Large intestine (tissue), 3 donors: ENCODE measurements around the gene UBQLN3. TPM values are rescaled to one million over a fixed set of nuclear protein-coding genes. Genes with fewer than 3 reads are reported as not detected.
A peak's percentile ranks its signal among the peaks of the same experiment; 100 is the strongest.

ENCODE experiments used
- DNase-seq, 2 donors: peaks; one replicate each; pipeline versions ENCODE4 v3.0.0 to v3.0.0-alpha.2; 2013
- H3K27ac ChIP-seq: one replicate; pipeline ENCODE4 v1.5.1; 2013; ENCODE audit warnings: low read length
- H3K27me3 ChIP-seq: 2 replicates; pipeline ENCODE4 v1.6.1; 2013; ENCODE audit warnings: low read length; ENCODE audit not compliant: control insufficient read depth, insufficient read depth
- H3K36me3 ChIP-seq: 2 replicates; pipeline ENCODE4 v1.6.1; 2013; ENCODE audit warnings: low read length; ENCODE audit not compliant: control insufficient read depth, insufficient read depth
- H3K4me1 ChIP-seq: one replicate; pipeline ENCODE4 v1.6.1; 2013; ENCODE audit warnings: low read length; ENCODE audit not compliant: control insufficient read depth, insufficient read depth
- H3K4me3 ChIP-seq: one replicate; pipeline ENCODE4 v1.5.1; 2013; ENCODE audit warnings: low read length
- H3K9me3 ChIP-seq: one replicate; pipeline ENCODE4 v1.6.1; 2013; ENCODE audit warnings: mild to moderate bottlenecking, low read depth, low read length, moderate library complexity; ENCODE audit not compliant: control insufficient read depth
- WGBS: methylation state at CpG from one replicate; pipeline ENCODE4 v1.1.5; 2013; ENCODE audit warnings: low lambda C conversion rate; ENCODE audit not compliant: insufficient coverage; 5-methylcytosine and 5-hydroxymethylcytosine counted together
- polyA plus RNA-seq: library from polyadenylated mRNA; unstranded; fragments of 120-200 nt; gene quantifications from one replicate; pipeline ENCODE4 v1.2.1, GENCODE V29; 2013

UBQLN3 gene
- polyA plus RNA-seq, 1 donor: not detected

GRCh38 chr11:5476186-5476819 lies 33.5 kb downstream of the UBQLN3 start:
- Histone ChIP-seq H3K27me3 (no peaks in the 10 kb centered on the region), H3K27ac (no peak overlapping the region), H3K9me3 (no peaks in the 10 kb centered on the region), H3K4me3 (no peak overlapping the region), H3K36me3 (no peaks in the 10 kb centered on the region), H3K4me1 (no peaks in the 10 kb centered on the region)
- peak; percentile 11 to 14 for DNase-seq
- no CpG with 5 or more reads among the region's 2 CpGs for whole genome bisulfite sequencing

- Histone ChIP-seq H3K4me1 (no peaks in the 10 kb centered on the region), H3K4me3 (no peak overlapping the region), H3K9me3 (no peaks in the 10 kb centered on the region), H3K27me3 (no peaks in the 10 kb centered on the region), H3K27ac (no peak overlapping the region), H3K36me3 (no peaks in the 10 kb centered on the region)
- DNase-seq: no peak
Observed at GRCh38 chr11:5473921-5474320, 35.8 kb downstream of the UBQLN3 start.

GRCh38 chr11:5467527-5467926 lies 42.2 kb downstream of the UBQLN3 start:
- H3K4me3 ChIP-seq: no peak overlapping the region
- no peaks in the 10 kb centered on the region for H3K27me3 ChIP-seq
- H3K4me1 ChIP-seq: no peaks in the 10 kb centered on the region
- H3K27ac ChIP-seq: no peak overlapping the region
- H3K36me3 ChIP-seq: no peaks in the 10 kb centered on the region
- no peaks in the 10 kb centered on the region for H3K9me3 ChIP-seq
- no CpG with 5 or more reads among the region's 2 CpGs for WGBS
- DNase-seq: no peak

GRCh38 chr11:5460983-5461621 lies 48.7 kb downstream of the UBQLN3 start:
- H3K9me3 ChIP-seq: peaks cover 6% of the 10 kb centered on the region
- no CpG with 5 or more reads among the region's 14 CpGs for WGBS
- no peak for DNase-seq

More at GRCh38 chr11:5460983-5461621, 48.7 kb downstream of the UBQLN3 start:
- H3K27me3 ChIP-seq: no peaks in the 10 kb centered on the region
- no peaks in the 10 kb centered on the region for H3K4me1 ChIP-seq
- H3K27ac ChIP-seq: no peak overlapping the region
- H3K4me3 ChIP-seq: no peak overlapping the region
- H3K36me3 ChIP-seq: no peaks in the 10 kb centered on the region

Other genes with a start within 250 kb of the UBQLN3 start
- 5.6 TPM for gene HBE1, start 240.0 kb downstream of the UBQLN3 start, polyA plus RNA-seq
- 0.07 TPM for gene OR51B4, start 208.0 kb downstream of the UBQLN3 start, polyA plus RNA-seq
- not detected for gene OR51B2, start 185.7 kb downstream of the UBQLN3 start, polyA plus RNA-seq
- gene OR51B5, start 166.4 kb downstream of the UBQLN3 start, polyA plus RNA-seq: 0.30 TPM
- gene OR51B6, start 158.4 kb downstream of the UBQLN3 start, polyA plus RNA-seq: not detected
- not detected for gene OR51M1, start 126.1 kb downstream of the UBQLN3 start, polyA plus RNA-seq
- not detected for gene OR51Q1, start 87.8 kb downstream of the UBQLN3 start, polyA plus RNA-seq
- not detected for gene OR51I1, start 68.4 kb downstream of the UBQLN3 start, polyA plus RNA-seq
- gene OR51I2, start 60.6 kb downstream of the UBQLN3 start, polyA plus RNA-seq: not detected
- gene OR52D1, start 21.3 kb downstream of the UBQLN3 start, polyA plus RNA-seq: not detected
- 0.70 TPM for gene UBQLNL, start 6.7 kb upstream of the UBQLN3 start, polyA plus RNA-seq
- gene OR52H1, start 38.6 kb upstream of the UBQLN3 start, polyA plus RNA-seq: not detected
- gene OR52B6, start 70.9 kb upstream of the UBQLN3 start, polyA plus RNA-seq: not detected
- 2.6 TPM for gene TRIM6, start 86.7 kb upstream of the UBQLN3 start, polyA plus RNA-seq
- 11.6 TPM for gene TRIM34, start 115.0 kb upstream of the UBQLN3 start, polyA plus RNA-seq
- gene TRIM5, start 175.1 kb upstream of the UBQLN3 start, polyA plus RNA-seq: 23.9 TPM
- 15.2 TPM for gene TRIM22, start 179.8 kb upstream of the UBQLN3 start, polyA plus RNA-seq
- not detected for gene OR56B1, start 226.5 kb upstream of the UBQLN3 start, polyA plus RNA-seq
- gene OR52N4, start 244.3 kb upstream of the UBQLN3 start, polyA plus RNA-seq: 0.04 TPM